HCT116 (cell line): Measurements from ENCODE around the gene LY6G6D. TPM values are rescaled to one million over a fixed set of nuclear protein-coding genes. Genes with fewer than 3 reads are reported as not detected.

ENCODE experiments used
- ATAC-seq: fragments of 200-7000 bp; cut with Tn5 transposase; 2 replicates; pipeline ENCODE4 v1.9.1; 2020; ENCODE audit warnings: mild to moderate bottlenecking, moderate library complexity
- BruUV-seq: library from RNA; stranded (reverse); fragments of 400-500 nt; replicated peaks from 2 replicates; lab custom pipeline; 2021; lab: Mats Ljungman, UMichigan
- CTCF ChIA-PET: fragments of 300-600 bp; sonication (Branson Sonifier 250); formaldehyde crosslinking; loops from one replicate; lab custom pipeline; 2021; ENCODE audit warnings: antibody characterized with exemption; lab: Charles Lee
- POLR2A ChIA-PET: fragments of 300-600, 350-600 bp; sonication (Branson Sonifier 250); formaldehyde crosslinking; loops from one replicate; lab custom pipeline; 2021; ENCODE audit warnings: antibody characterized with exemption; lab: Charles Lee
- RAD21 ChIA-PET, 2 experiments: fragments of 300-600 bp; sonication (Branson Sonifier 250); formaldehyde crosslinking; loops; one replicate each; lab custom pipeline; 2023; ENCODE audit warnings: low total read pairs in 2 of 2; ENCODE audit not compliant: uncharacterized antibody in 2 of 2, unreplicated experiment in 2 of 2, low non-redundant PET in 1 of 2; lab: Charles Lee
- DNase-seq: peaks from one replicate; pipeline ENCODE4 v3.0.0-alpha.2; 2010; ENCODE audit warnings: low read depth, low spot score
- H2AFZ ChIP-seq: fragments of 200-600 bp; shearing (Covaris generic), sonication (generic); 2 replicates; pipeline ENCODE4 v1.6.1; 2017; ENCODE audit warnings: low read depth, mixed run types, mixed read lengths, antibody characterized with exemption, low read length; ENCODE audit not compliant: poor library complexity, severe bottlenecking
- H3K27ac ChIP-seq: 2 replicates; pipeline ENCODE4 v1.5.1; 2012; ENCODE audit warnings: low read depth, low read length
- H3K27me3 ChIP-seq: fragments of 200-600 bp; sonication (generic); 2 replicates; pipeline ENCODE4 v1.6.1; 2016; ENCODE audit warnings: mixed run types, low read length, mixed read lengths; ENCODE audit not compliant: insufficient read depth
- H3K36me3 ChIP-seq, 2 experiments: fragments of 200-500 bp in 1 of 2; fragments of 200-600 bp in 1 of 2; sonication (Bioruptor generic) in 1 of 2; sonication (generic) in 1 of 2; 2 replicates each; pipeline versions ENCODE4 v1.5.1 to v1.6.1; 2014 to 2016; ENCODE audit warnings: low read length in 2 of 2, inconsistent platforms in 1 of 2, mixed read lengths in 1 of 2, mixed run types in 1 of 2; ENCODE audit not compliant: insufficient read depth in 2 of 2, control insufficient read depth in 1 of 2
- H3K4me1 ChIP-seq, 2 experiments: fragments of 200-600 bp in 1 of 2; sonication (generic) in 1 of 2; 2 replicates each; pipeline versions ENCODE4 v1.5.1 to v1.6.1; 2012 to 2017; ENCODE audit warnings: low read length in 2 of 2, inconsistent platforms in 1 of 2, mild to moderate bottlenecking in 1 of 2, mixed read lengths in 1 of 2, mixed run types in 1 of 2, moderate library complexity in 1 of 2; ENCODE audit not compliant: insufficient read depth in 2 of 2, control insufficient read depth in 1 of 2
- H3K4me2 ChIP-seq: fragments of 200-600 bp; sonication (generic); 2 replicates; pipeline ENCODE4 v1.6.1; 2017; ENCODE audit warnings: mixed run types, low read length, mixed read lengths
- H3K4me3 ChIP-seq, 2 experiments: fragments of 200-600 bp in 1 of 2; sonication (generic) in 1 of 2; replicated peaks in 1 of 2; 2 replicates each; pipeline ENCODE4 v1.5.1; 2011 to 2016; ENCODE audit warnings: low read length in 2 of 2, control low read depth in 1 of 2, low read depth in 1 of 2, mild to moderate bottlenecking in 1 of 2, mixed read lengths in 1 of 2, mixed run types in 1 of 2
- H3K79me2 ChIP-seq: fragments of 200-600 bp; sonication (generic); 2 replicates; pipeline ENCODE4 v1.6.1; 2017; ENCODE audit warnings: mild to moderate bottlenecking, mixed run types, low read length, moderate library complexity, mixed read lengths; ENCODE audit not compliant: insufficient read depth
- H3K9ac ChIP-seq: fragments of 200-600 bp; sonication (generic); 2 replicates; pipeline ENCODE4 v1.6.1; 2016; ENCODE audit warnings: low read length, mixed read lengths
- H3K9me2 ChIP-seq: fragments of 200-600 bp; sonication (generic), shearing (Covaris generic); 2 replicates; pipeline ENCODE4 v1.6.1; 2017; ENCODE audit warnings: mixed run types, mild to moderate bottlenecking, moderate library complexity; ENCODE audit not compliant: insufficient read depth
- H3K9me3 ChIP-seq, 2 experiments: fragments of 200-500 bp in 1 of 2; fragments of 200-600 bp in 1 of 2; sonication (Bioruptor generic) in 1 of 2; sonication (generic) in 1 of 2; 2 replicates each; pipeline ENCODE4 v1.6.1; 2014 to 2017; ENCODE audit warnings: low read length in 2 of 2, mixed read lengths in 2 of 2, inconsistent platforms in 1 of 2, low read depth in 1 of 2, mild to moderate bottlenecking in 1 of 2, mixed run types in 1 of 2, moderate library complexity in 1 of 2; ENCODE audit not compliant: control insufficient read depth in 1 of 2, insufficient read depth in 1 of 2
- H4K20me1 ChIP-seq: fragments of 200-600 bp; sonication (generic), shearing (Covaris generic); 2 replicates; pipeline ENCODE4 v1.6.1; 2017; ENCODE audit warnings: mixed run types, mild to moderate bottlenecking, moderate library complexity; ENCODE audit not compliant: insufficient read depth
- CBX3 ChIP-seq: IDR thresholded peaks from 2 replicates; pipeline ENCODE4 v1.6.1; 2012; ENCODE audit warnings: low read depth
- CEBPB ChIP-seq: IDR thresholded peaks from 2 replicates; pipeline ENCODE4 v1.6.1; 2012; ENCODE audit warnings: low read depth
- ELF1 ChIP-seq: IDR thresholded peaks from 2 replicates; pipeline ENCODE4 v1.6.1; 2012; ENCODE audit warnings: low read depth, borderline replicate concordance
- JUND ChIP-seq: IDR thresholded peaks from 2 replicates; pipeline ENCODE4 v1.6.1; 2012
- MAX ChIP-seq: IDR thresholded peaks from 2 replicates; pipeline ENCODE4 v1.6.1; 2012
- RAD21 ChIP-seq: IDR thresholded peaks from 2 replicates; pipeline ENCODE4 v1.6.1; 2012; ENCODE audit warnings: low read depth, mild to moderate bottlenecking
- SIN3A ChIP-seq: IDR thresholded peaks from 2 replicates; pipeline ENCODE4 v1.6.1; 2012; ENCODE audit warnings: low read depth
- SP1 ChIP-seq: IDR thresholded peaks from 2 replicates; pipeline ENCODE4 v1.6.1; 2012; ENCODE audit warnings: low read depth
- SRF ChIP-seq: IDR thresholded peaks from 2 replicates; pipeline ENCODE4 v1.6.1; 2012; ENCODE audit warnings: low read depth
- TCF7L2 ChIP-seq: IDR thresholded peaks from 2 replicates; pipeline ENCODE4 v1.7.0; 2011; ENCODE audit warnings: borderline replicate concordance, inconsistent platforms; ENCODE audit not compliant: insufficient read depth, insufficient read length; ENCODE audit errors: extremely low read depth
- YY1 ChIP-seq: IDR thresholded peaks from 2 replicates; pipeline ENCODE4 v1.6.1; 2011; ENCODE audit warnings: low read length, low read depth, moderate library complexity, mild to moderate bottlenecking; ENCODE audit not compliant: insufficient replicate concordance; ENCODE audit errors: extremely low read depth
- ZNF274 ChIP-seq: fragments of 200-500 bp; sonication (Bioruptor generic); IDR thresholded peaks from 2 replicates; pipeline ENCODE4 v1.6.1; 2014; ENCODE audit warnings: mild to moderate bottlenecking, low read depth, low read length, inconsistent platforms
- intact Hi-C: fragments of 100-400 bp; cut with micrococcal nuclease; formaldehyde crosslinking; loops from 2 replicates; pipeline ENCODE4 v1.10.0; 2022
- total RNA-seq: library from RNA; stranded (reverse); gene quantifications from one replicate; pipeline ENCODE4 v1.2.1, GENCODE V29; 2021; ENCODE audit not compliant: unreplicated experiment
- TF ChIP-seq, protein P1 (sequence below): IDR thresholded peaks from 2 replicates; pipeline ENCODE4 v1.6.1; 2012; ENCODE audit warnings: low read depth

Gene LY6G6D
- total RNA-seq, 1 experiment from 2014 or later, result not detected

DNA sequence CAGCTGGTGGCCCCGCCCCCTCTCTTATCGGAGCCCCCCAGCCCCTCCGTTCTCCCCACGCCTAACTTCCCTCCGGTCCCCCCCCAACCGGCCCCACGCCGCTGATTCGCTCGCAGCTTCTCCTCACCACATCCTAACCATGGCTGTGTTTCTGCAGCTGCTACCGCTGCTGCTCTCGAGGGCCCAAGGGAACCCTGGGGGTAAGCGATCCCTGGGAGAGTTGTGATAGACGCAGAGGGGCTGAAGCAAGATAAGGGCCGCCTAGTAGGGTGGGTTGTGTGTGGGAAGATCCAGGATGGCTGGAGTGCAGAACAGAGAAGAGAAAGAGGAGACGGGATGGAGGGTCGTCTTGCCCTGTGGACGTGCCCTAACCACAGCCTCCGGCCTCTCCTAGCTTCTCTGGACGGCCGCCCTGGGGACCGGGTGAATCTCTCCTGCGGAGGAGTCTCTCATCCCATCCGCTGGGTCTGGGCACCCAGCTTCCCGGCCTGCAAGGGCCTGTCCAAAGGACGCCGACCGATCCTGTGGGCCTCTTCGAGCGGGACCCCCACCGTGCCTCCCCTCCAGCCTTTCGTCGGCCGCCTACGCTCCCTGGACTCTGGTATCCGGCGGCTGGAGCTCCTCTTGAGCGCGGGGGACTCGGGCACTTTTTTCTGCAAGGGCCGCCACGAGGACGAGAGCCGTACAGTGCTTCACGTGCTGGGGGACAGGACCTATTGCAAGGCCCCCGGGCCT, 8.3 kb downstream of the LY6G6D start, which contains the start of gene MPIG6B:
Gene MPIG6B (plus strand): TSS at position 129 of the 735 bp plus-strand sequence. CDS start 11 bp downstream, at position 140.
- Histone ChIP-seq H3K9ac (no peak within 1 kb of the TSS), H3K4me3 (no peak within 1 kb of the TSS), H3K4me1 (peaks cover 15 to 29% of the 10 kb centered on the region in 2 experiments), H3K4me2 (no peak within 1 kb of the TSS), H4K20me1 (no peaks in the 10 kb centered on the region), H3K79me2 (no peaks in the 10 kb centered on the region), H2AFZ (no peak within 1 kb of the TSS), H3K9me2 (no peaks in the 10 kb centered on the region), H3K9me3 (no peaks in the 10 kb centered on the region), H3K27ac (no peak within 1 kb of the TSS), H3K27me3 (no peaks in the 10 kb centered on the region), H3K36me3 (0 out of 4 replicates have a peak, but pooled peaks cover 0 to 3% of the 10 kb centered on the region in 2 experiments)
- POLR2A ChIA-PET, result no interaction called here
- intact Hi-C loops, result no loop called here
- no peak for TF ChIP-seq CBX3
- TF ChIP-seq ZNF274, result no peak
- no peak for TF ChIP-seq CEBPB
- TF ChIP-seq, protein P1, sequence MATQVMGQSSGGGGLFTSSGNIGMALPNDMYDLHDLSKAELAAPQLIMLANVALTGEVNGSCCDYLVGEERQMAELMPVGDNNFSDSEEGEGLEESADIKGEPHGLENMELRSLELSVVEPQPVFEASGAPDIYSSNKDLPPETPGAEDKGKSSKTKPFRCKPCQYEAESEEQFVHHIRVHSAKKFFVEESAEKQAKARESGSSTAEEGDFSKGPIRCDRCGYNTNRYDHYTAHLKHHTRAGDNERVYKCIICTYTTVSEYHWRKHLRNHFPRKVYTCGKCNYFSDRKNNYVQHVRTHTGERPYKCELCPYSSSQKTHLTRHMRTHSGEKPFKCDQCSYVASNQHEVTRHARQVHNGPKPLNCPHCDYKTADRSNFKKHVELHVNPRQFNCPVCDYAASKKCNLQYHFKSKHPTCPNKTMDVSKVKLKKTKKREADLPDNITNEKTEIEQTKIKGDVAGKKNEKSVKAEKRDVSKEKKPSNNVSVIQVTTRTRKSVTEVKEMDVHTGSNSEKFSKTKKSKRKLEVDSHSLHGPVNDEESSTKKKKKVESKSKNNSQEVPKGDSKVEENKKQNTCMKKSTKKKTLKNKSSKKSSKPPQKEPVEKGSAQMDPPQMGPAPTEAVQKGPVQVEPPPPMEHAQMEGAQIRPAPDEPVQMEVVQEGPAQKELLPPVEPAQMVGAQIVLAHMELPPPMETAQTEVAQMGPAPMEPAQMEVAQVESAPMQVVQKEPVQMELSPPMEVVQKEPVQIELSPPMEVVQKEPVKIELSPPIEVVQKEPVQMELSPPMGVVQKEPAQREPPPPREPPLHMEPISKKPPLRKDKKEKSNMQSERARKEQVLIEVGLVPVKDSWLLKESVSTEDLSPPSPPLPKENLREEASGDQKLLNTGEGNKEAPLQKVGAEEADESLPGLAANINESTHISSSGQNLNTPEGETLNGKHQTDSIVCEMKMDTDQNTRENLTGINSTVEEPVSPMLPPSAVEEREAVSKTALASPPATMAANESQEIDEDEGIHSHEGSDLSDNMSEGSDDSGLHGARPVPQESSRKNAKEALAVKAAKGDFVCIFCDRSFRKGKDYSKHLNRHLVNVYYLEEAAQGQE, result no peak
- TF ChIP-seq ELF1, result no peak
- no peak for TF ChIP-seq MAX
- no peak for TF ChIP-seq TCF7L2
- TF ChIP-seq RAD21, result no peak
- TF ChIP-seq SRF, result no peak
- no peak for TF ChIP-seq SP1
- TF ChIP-seq JUND, result no peak
- TF ChIP-seq YY1, result no peak
- no peak for TF ChIP-seq SIN3A
- CTCF ChIA-PET, result no interaction called here
- BruUV-seq, result no TSS peak
- no peak for DNase-seq
- no peak for ATAC-seq
- RAD21 ChIA-PET, result no interaction called here
